ENCODE measurements around the gene STX1A.
"Not testable (repeated sequence)": the region's sequence is repeated elsewhere in the genome, so short reads cannot be mapped to it uniquely, and the experiment has no call there.

The STX1A gene

GRCh38 chr7:73715648-73716317 lies 3.7 kb downstream of the STX1A start:
- H3K4me3 ChIP-seq (ENCODE audit: low read length): no peak overlapping the region
- DNase-seq (ENCODE audit: low read depth, low spot score): no peak

- not testable (repeated sequence) for DNase-seq (ENCODE audit: low read depth, low spot score); H3K4me3 ChIP-seq (ENCODE audit: low read length)
Measured at GRCh38 chr7:73713319-73713718, 6.2 kb downstream of the STX1A start.

GRCh38 chr7:73712773-73713172 lies 6.7 kb downstream of the STX1A start:
- no peak overlapping the region for H3K4me3 ChIP-seq (ENCODE audit: low read length)
- no peak for DNase-seq (ENCODE audit: low read depth, low spot score)

GRCh38 chr7:73708961-73709549 lies 10.4 kb downstream of the STX1A start:
- no peak for DNase-seq (ENCODE audit: low read depth, low spot score)
- H3K4me3 ChIP-seq (ENCODE audit: low read length): no peak overlapping the region

GRCh38 chr7:73707045-73707631 lies 12.3 kb downstream of the STX1A start:
- H3K4me3 ChIP-seq (ENCODE audit: low read length): no peak overlapping the region
- no peak for DNase-seq (ENCODE audit: low read depth, low spot score)

GRCh38 chr7:73706126-73707044 lies 13.1 kb downstream of the STX1A start:
- no peak overlapping the region for H3K4me3 ChIP-seq (ENCODE audit: low read length)
- no peak for DNase-seq (ENCODE audit: low read depth, low spot score)

GRCh38 chr7:73705551-73705920 lies 13.9 kb downstream of the STX1A start:
- DNase-seq (ENCODE audit: low read depth, low spot score): no peak
- H3K4me3 ChIP-seq (ENCODE audit: low read length): no peak overlapping the region

- no peak overlapping the region for H3K4me3 ChIP-seq (ENCODE audit: low read length)
- no peak for DNase-seq (ENCODE audit: low read depth, low spot score)
Measured at GRCh38 chr7:73704640-73705550, 14.6 kb downstream of the STX1A start.

GRCh38 chr7:73703757-73704639 lies 15.5 kb downstream of the STX1A start:
- no peak overlapping the region for H3K4me3 ChIP-seq (ENCODE audit: low read length)
- no peak for DNase-seq (ENCODE audit: low read depth, low spot score)

- DNase-seq (ENCODE audit: low read depth, low spot score): no peak
- no peak overlapping the region for H3K4me3 ChIP-seq (ENCODE audit: low read length)
Measured at GRCh38 chr7:73703225-73703624, 16.2 kb downstream of the STX1A start.

GRCh38 chr7:73702665-73703064 lies 16.8 kb downstream of the STX1A start:
- H3K4me3 ChIP-seq (ENCODE audit: low read length): no peak overlapping the region
- DNase-seq (ENCODE audit: low read depth, low spot score): no peak

GRCh38 chr7:73702226-73702625 lies 17.2 kb downstream of the STX1A start:
- no peak overlapping the region for H3K4me3 ChIP-seq (ENCODE audit: low read length)
- no peak for DNase-seq (ENCODE audit: low read depth, low spot score)

- no peak for DNase-seq (ENCODE audit: low read depth, low spot score)
- no peak overlapping the region for H3K4me3 ChIP-seq (ENCODE audit: low read length)
Measured at GRCh38 chr7:73701357-73701995, 18.0 kb downstream of the STX1A start.

- DNase-seq (ENCODE audit: low read depth, low spot score): no peak
- no peak overlapping the region for H3K4me3 ChIP-seq (ENCODE audit: low read length)
Measured at GRCh38 chr7:73700581-73701134, 18.8 kb downstream of the STX1A start.

GRCh38 chr7:73700069-73700423 lies 19.4 kb downstream of the STX1A start:
- no peak overlapping the region for H3K4me3 ChIP-seq (ENCODE audit: low read length)
- no peak for DNase-seq (ENCODE audit: low read depth, low spot score)

GRCh38 chr7:73699370-73700068 lies 19.9 kb downstream of the STX1A start:
- H3K4me3 ChIP-seq (ENCODE audit: low read length): no peak overlapping the region
- DNase-seq (ENCODE audit: low read depth, low spot score): no peak

GRCh38 chr7:73698410-73698809 lies 21.1 kb downstream of the STX1A start:
- no peak overlapping the region for H3K4me3 ChIP-seq (ENCODE audit: low read length)
- DNase-seq (ENCODE audit: low read depth, low spot score): no peak

Measured in Jurkat, Clone E6-1 (cell line).